ENCODE measurements around the gene ZNF324B. TPM values are rescaled to one million over a fixed set of nuclear protein-coding genes. Genes with fewer than 3 reads are reported as not detected.
"Not testable (repeated sequence)": the region's sequence is repeated elsewhere in the genome, so short reads cannot be mapped to it uniquely, and the experiment has no call there.

Gene ZNF324B
- total and polyA plus RNA-seq, 2 of the 4 experiments (the other 2 are of a cell fraction) = 3.5 to 4.1 TPM

- Histone ChIP-seq H3K27me3 (ENCODE audit: control insufficient read depth, insufficient read depth, low read length) (no peaks in the 10 kb centered on the region), H3K9me3 (ENCODE audit: control insufficient read depth, insufficient read depth, low read length) (no peaks in the 10 kb centered on the region), H2AK5ac (ENCODE audit: low read depth, low read length) (no peak overlapping the region), H3K4ac (ENCODE audit: low read depth, low read length) (no peak overlapping the region), H3K23ac (ENCODE audit: low read depth, low read length) (no peak overlapping the region), H3K79me1 (ENCODE audit: low read depth in 1 of 2, low read length in 2 of 2) (peaks cover 14 to 45% of the 10 kb centered on the region in 2 experiments; a peak in 3 of 4 replicates), H2BK15ac (ENCODE audit: low read depth, low read length) (no peak overlapping the region), H2BK20ac (ENCODE audit: low read depth, low read length) (no peak overlapping the region), H3K4me2 (ENCODE audit: low read depth, low read length) (no peak overlapping the region), H3K36me3 (ENCODE audit: control insufficient read depth, insufficient read depth, low read length) (peaks cover 29% of the 10 kb centered on the region), H3K56ac (ENCODE audit: extremely low read depth, insufficient read depth, low read length) (no peak overlapping the region), H3K9ac (ENCODE audit: low read depth, low read length) (no peak overlapping the region), H4K5ac (ENCODE audit: low read depth, low read length) (no peak overlapping the region), H2BK5ac (ENCODE audit: low read depth, low read length, poor library complexity, severe bottlenecking) (no peak overlapping the region), H4K91ac (ENCODE audit: insufficient read depth, low read depth, low read length) (no peak overlapping the region), H3K9me1 (ENCODE audit: insufficient read depth, low read length) (peaks cover 29% of the 10 kb centered on the region), H2BK120ac (ENCODE audit: low read depth, low read length) (no peak overlapping the region), H4K20me1 (ENCODE audit: insufficient read depth, low read length) (peaks cover 22% of the 10 kb centered on the region), H2AK9ac (replicated peaks; ENCODE audit: low read depth, low read length, poor library complexity) (no peak overlapping the region), H3K18ac (ENCODE audit: low read depth, low read length) (no peak overlapping the region), H4K8ac (ENCODE audit: low read depth in 2 of 2, low read length in 2 of 2) (no peak overlapping the region), H3K4me3 (ENCODE audit: insufficient read depth, low read depth, low read length) (no peak overlapping the region), H3K4me1 (ENCODE audit: control insufficient read depth, insufficient read depth, low read length) (peaks cover 12% of the 10 kb centered on the region), H3K27ac (ENCODE audit: insufficient read depth, low read length) (no peak overlapping the region), H3K14ac (replicated peaks; ENCODE audit: low read depth, low read length) (no peak overlapping the region), H2AFZ (replicated peaks; ENCODE audit: low read length, poor library complexity) (no peak overlapping the region)
- TF ChIP-seq RFX5 (IDR thresholded peaks at IDR 0.05; ENCODE audit: low read depth, low read length) (no peak), FOS (IDR thresholded peaks at IDR 0.05; ENCODE audit: low read depth, low read length) (no peak), BHLHE40 (IDR thresholded peaks at IDR 0.05; ENCODE audit: low read depth, low read length) (no peak), CHD1 (IDR thresholded peaks at IDR 0.05; ENCODE audit: low read depth, low read length) (no peak)
- TF ChIP-seq, protein P1, sequence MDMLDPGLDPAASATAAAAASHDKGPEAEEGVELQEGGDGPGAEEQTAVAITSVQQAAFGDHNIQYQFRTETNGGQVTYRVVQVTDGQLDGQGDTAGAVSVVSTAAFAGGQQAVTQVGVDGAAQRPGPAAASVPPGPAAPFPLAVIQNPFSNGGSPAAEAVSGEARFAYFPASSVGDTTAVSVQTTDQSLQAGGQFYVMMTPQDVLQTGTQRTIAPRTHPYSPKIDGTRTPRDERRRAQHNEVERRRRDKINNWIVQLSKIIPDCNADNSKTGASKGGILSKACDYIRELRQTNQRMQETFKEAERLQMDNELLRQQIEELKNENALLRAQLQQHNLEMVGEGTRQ (IDR thresholded peaks at IDR 0.05; ENCODE audit: low read depth, low read length) = no peak
- WGBS, 2 experiments (ENCODE audit: extremely low coverage in 2 of 2, insufficient read length in 1 of 2) = 97% methylated on average over 6 of the region's 17 CpGs; no CpG with 5 or more reads in 1 of the 2 experiments
- no peak for DNase-seq
- in situ Hi-C loops (cut with MboI; ENCODE audit: low sequenced_read_pairs) = no loop called here
- no peak for ATAC-seq (ENCODE audit: low read depth)
- BruUV-seq (replicated peaks) = no TSS peak
- ChIA-PET POLR2A (ENCODE audit: unreplicated experiment) (interaction anchor here (0.6 kb wide), 1 partner anchor 43 kb away, joined by 4 read pairs; no protein-coding TSS in a partner anchor), CTCF (no interaction called here)
- intact Hi-C loops (cut with micrococcal nuclease) = no loop called here
- dilution Hi-C loops (cut with HindIII; ENCODE audit: low sequenced_read_pairs, unreplicated experiment) = no loop called here
These were observed 18.0 kb downstream of the ZNF324B start for GRCh38 chr19:58469241-58470013.

DNA sequence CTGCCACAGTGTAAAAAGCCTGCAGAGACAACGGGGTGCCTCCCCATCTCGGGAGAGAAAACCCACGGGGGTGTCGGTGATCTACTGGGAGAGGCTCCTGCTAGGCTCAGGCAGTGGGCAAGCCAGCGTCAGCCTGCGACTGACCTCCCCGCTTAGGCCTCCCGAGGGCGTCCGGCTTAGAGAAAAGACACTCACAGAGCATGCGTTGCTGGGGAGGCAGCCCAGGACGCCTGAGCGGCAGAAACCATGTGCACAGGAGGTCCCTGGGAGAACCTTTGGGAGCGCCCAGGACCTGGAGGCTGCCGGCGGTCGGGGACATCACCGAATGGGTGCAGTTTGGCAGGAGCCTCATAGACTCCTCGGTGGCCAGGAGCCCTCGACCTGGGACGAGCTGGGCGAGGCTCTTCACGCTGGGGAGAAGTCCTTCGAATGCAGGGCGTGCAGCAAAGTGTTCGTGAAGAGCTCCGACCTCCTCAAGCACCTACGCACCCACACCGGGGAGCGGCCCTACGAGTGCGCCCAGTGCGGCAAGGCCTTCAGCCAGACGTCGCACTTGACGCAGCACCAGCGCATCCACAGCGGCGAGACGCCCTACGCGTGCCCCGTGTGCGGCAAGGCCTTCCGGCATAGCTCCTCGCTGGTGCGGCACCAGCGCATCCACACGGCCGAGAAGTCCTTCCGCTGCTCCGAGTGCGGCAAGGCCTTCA, 19.6 kb downstream of the ZNF324B start:
- H4K5ac ChIP-seq (ENCODE audit: low read depth, low read length); H3K56ac ChIP-seq (ENCODE audit: extremely low read depth, insufficient read depth, low read length); H2AK9ac ChIP-seq (replicated peaks; ENCODE audit: low read depth, low read length, poor library complexity); DNase-seq; H3K4me2 ChIP-seq (ENCODE audit: low read depth, low read length); H2BK15ac ChIP-seq (ENCODE audit: low read depth, low read length); H3K14ac ChIP-seq (replicated peaks; ENCODE audit: low read depth, low read length); POLR2A ChIA-PET (ENCODE audit: unreplicated experiment); H2BK20ac ChIP-seq (ENCODE audit: low read depth, low read length); H3K9me3 ChIP-seq (ENCODE audit: control insufficient read depth, insufficient read depth, low read length); H4K91ac ChIP-seq (ENCODE audit: insufficient read depth, low read depth, low read length); intact Hi-C loops (cut with micrococcal nuclease); ATAC-seq (ENCODE audit: low read depth); dilution Hi-C loops (cut with HindIII; ENCODE audit: low sequenced_read_pairs, unreplicated experiment); H3K27ac ChIP-seq (ENCODE audit: insufficient read depth, low read length); H3K4me3 ChIP-seq (ENCODE audit: insufficient read depth, low read depth, low read length); H2BK120ac ChIP-seq (ENCODE audit: low read depth, low read length); CTCF ChIA-PET; BruUV-seq (replicated peaks); H3K9ac ChIP-seq (ENCODE audit: low read depth, low read length); H3K18ac ChIP-seq (ENCODE audit: low read depth, low read length); H3K4ac ChIP-seq (ENCODE audit: low read depth, low read length); H3K23ac ChIP-seq (ENCODE audit: low read depth, low read length); H2AK5ac ChIP-seq (ENCODE audit: low read depth, low read length); H2BK5ac ChIP-seq (ENCODE audit: low read depth, low read length, poor library complexity, severe bottlenecking); H4K8ac ChIP-seq (ENCODE audit: low read depth in 2 of 2, low read length in 2 of 2); in situ Hi-C loops (cut with MboI; ENCODE audit: low sequenced_read_pairs); H2AFZ ChIP-seq (replicated peaks; ENCODE audit: low read length, poor library complexity); H3K27me3 ChIP-seq (ENCODE audit: control insufficient read depth, insufficient read depth, low read length): not testable (repeated sequence)
- peaks cover 14 to 50% of the 10 kb centered on the region in 2 experiments; a peak in 3 of 4 replicates for H3K79me1 ChIP-seq (ENCODE audit: low read depth in 1 of 2, low read length in 2 of 2)
- H3K9me1 ChIP-seq (ENCODE audit: insufficient read depth, low read length) = peaks cover 36% of the 10 kb centered on the region
- H3K4me1 ChIP-seq (ENCODE audit: control insufficient read depth, insufficient read depth, low read length) = peaks cover 21% of the 10 kb centered on the region
- H3K36me3 ChIP-seq (ENCODE audit: control insufficient read depth, insufficient read depth, low read length) = peaks cover 29% of the 10 kb centered on the region
- H4K20me1 ChIP-seq (ENCODE audit: insufficient read depth, low read length) = peaks cover 30% of the 10 kb centered on the region
- 93% methylated on average over 10 of the region's 53 CpGs; no CpG with 5 or more reads in 1 of the 2 experiments for WGBS, 2 experiments (ENCODE audit: extremely low coverage in 2 of 2, insufficient read length in 1 of 2)
